ENCODE measurements around the gene TYMP. TPM values are rescaled to one million over a fixed set of nuclear protein-coding genes. Genes with fewer than 3 reads are reported as not detected.

The TYMP gene
- polyA plus RNA-seq, 1 of the 3 experiments (the other 2 are of a cell fraction) = 1.7 TPM

DNA sequence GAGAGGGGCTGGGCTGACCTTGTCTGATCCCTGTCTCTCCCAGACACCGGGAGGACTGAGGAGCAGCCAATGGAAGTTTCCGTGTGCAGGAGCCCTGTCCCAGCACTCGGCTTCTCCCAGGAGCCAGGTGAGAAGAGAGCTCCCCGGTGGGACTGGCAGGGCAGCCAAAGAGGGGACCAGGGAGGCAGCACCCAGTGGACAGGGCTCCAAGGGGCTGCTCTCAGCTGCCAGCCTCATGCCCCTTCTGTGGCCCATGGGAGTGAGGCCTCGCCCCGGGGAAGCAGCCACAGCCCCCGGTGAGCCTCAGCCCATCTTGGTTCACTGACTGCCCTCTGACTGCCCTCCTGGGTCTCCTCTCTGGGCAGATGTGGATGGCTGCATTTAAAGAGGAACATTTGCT is 11.2 kb downstream of the TYMP start:
- POLR2A ChIA-PET = no interaction called here
- CTCF ChIA-PET = interaction anchor here (1.3 to 1.8 kb wide), 2 partner anchors 21 to 44 kb away, joined by 3 to 6 read pairs; partner anchors contain the start of gene SYCE3

More for the DNA sequence above, 11.2 kb downstream of the TYMP start:
- WGBS (ENCODE audit: low lambda C conversion rate) = 100% methylated on average over 1 of the region's 7 CpGs
- H3K27ac ChIP-seq (ENCODE audit: low read depth in 2 of 2, low read length in 1 of 2) = no peak overlapping the region
- H2AFZ ChIP-seq (ENCODE audit: low read depth) = no peak overlapping the region
- H3K79me2 ChIP-seq (ENCODE audit: insufficient read depth) = peaks cover 41% of the 10 kb centered on the region
- H3K9me2 ChIP-seq = no peaks in the 10 kb centered on the region
- no peak overlapping the region for H3K9ac ChIP-seq
- TF ChIP-seq JUND (IDR thresholded peaks at IDR 0.05) (no peak), SIN3A (IDR thresholded peaks at IDR 0.05; ENCODE audit: borderline replicate concordance, low read depth, low read length) (no peak), NFIC (IDR thresholded peaks at IDR 0.05; ENCODE audit: borderline replicate concordance) (no peak), GABPA (IDR thresholded peaks at IDR 0.05; ENCODE audit: low read depth) (no peak), MEF2A (IDR thresholded peaks at IDR 0.05; ENCODE audit: borderline replicate concordance, low read depth) (no peak), TEAD4 (IDR thresholded peaks at IDR 0.05; ENCODE audit: borderline replicate concordance, insufficient read depth) (no peak), FOXJ3 (CRISPR knock-in tag; IDR thresholded peaks at IDR 0.05) (no peak), MXI1 (IDR thresholded peaks at IDR 0.05; ENCODE audit: low read depth, low read length) (no peak), RCOR1 (IDR thresholded peaks at IDR 0.05; ENCODE audit: low read length) (no peak), CHD2 (IDR thresholded peaks at IDR 0.05; ENCODE audit: low read length, partially characterized antibody) (no peak)
- TF ChIP-seq, protein P1, sequence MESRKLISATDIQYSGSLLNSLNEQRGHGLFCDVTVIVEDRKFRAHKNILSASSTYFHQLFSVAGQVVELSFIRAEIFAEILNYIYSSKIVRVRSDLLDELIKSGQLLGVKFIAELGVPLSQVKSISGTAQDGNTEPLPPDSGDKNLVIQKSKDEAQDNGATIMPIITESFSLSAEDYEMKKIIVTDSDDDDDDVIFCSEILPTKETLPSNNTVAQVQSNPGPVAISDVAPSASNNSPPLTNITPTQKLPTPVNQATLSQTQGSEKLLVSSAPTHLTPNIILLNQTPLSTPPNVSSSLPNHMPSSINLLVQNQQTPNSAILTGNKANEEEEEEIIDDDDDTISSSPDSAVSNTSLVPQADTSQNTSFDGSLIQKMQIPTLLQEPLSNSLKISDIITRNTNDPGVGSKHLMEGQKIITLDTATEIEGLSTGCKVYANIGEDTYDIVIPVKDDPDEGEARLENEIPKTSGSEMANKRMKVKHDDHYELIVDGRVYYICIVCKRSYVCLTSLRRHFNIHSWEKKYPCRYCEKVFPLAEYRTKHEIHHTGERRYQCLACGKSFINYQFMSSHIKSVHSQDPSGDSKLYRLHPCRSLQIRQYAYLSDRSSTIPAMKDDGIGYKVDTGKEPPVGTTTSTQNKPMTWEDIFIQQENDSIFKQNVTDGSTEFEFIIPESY (IDR thresholded peaks at IDR 0.05; ENCODE audit: borderline replicate concordance, low read depth) = no peak
- TF ChIP-seq, protein P2, sequence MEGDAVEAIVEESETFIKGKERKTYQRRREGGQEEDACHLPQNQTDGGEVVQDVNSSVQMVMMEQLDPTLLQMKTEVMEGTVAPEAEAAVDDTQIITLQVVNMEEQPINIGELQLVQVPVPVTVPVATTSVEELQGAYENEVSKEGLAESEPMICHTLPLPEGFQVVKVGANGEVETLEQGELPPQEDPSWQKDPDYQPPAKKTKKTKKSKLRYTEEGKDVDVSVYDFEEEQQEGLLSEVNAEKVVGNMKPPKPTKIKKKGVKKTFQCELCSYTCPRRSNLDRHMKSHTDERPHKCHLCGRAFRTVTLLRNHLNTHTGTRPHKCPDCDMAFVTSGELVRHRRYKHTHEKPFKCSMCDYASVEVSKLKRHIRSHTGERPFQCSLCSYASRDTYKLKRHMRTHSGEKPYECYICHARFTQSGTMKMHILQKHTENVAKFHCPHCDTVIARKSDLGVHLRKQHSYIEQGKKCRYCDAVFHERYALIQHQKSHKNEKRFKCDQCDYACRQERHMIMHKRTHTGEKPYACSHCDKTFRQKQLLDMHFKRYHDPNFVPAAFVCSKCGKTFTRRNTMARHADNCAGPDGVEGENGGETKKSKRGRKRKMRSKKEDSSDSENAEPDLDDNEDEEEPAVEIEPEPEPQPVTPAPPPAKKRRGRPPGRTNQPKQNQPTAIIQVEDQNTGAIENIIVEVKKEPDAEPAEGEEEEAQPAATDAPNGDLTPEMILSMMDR (IDR thresholded peaks at IDR 0.05) = no peak
- TF ChIP-seq, protein P3, sequence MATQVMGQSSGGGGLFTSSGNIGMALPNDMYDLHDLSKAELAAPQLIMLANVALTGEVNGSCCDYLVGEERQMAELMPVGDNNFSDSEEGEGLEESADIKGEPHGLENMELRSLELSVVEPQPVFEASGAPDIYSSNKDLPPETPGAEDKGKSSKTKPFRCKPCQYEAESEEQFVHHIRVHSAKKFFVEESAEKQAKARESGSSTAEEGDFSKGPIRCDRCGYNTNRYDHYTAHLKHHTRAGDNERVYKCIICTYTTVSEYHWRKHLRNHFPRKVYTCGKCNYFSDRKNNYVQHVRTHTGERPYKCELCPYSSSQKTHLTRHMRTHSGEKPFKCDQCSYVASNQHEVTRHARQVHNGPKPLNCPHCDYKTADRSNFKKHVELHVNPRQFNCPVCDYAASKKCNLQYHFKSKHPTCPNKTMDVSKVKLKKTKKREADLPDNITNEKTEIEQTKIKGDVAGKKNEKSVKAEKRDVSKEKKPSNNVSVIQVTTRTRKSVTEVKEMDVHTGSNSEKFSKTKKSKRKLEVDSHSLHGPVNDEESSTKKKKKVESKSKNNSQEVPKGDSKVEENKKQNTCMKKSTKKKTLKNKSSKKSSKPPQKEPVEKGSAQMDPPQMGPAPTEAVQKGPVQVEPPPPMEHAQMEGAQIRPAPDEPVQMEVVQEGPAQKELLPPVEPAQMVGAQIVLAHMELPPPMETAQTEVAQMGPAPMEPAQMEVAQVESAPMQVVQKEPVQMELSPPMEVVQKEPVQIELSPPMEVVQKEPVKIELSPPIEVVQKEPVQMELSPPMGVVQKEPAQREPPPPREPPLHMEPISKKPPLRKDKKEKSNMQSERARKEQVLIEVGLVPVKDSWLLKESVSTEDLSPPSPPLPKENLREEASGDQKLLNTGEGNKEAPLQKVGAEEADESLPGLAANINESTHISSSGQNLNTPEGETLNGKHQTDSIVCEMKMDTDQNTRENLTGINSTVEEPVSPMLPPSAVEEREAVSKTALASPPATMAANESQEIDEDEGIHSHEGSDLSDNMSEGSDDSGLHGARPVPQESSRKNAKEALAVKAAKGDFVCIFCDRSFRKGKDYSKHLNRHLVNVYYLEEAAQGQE (IDR thresholded peaks at IDR 0.05; ENCODE audit: low read depth, low read length) = no peak
- TF ChIP-seq, protein P4, sequence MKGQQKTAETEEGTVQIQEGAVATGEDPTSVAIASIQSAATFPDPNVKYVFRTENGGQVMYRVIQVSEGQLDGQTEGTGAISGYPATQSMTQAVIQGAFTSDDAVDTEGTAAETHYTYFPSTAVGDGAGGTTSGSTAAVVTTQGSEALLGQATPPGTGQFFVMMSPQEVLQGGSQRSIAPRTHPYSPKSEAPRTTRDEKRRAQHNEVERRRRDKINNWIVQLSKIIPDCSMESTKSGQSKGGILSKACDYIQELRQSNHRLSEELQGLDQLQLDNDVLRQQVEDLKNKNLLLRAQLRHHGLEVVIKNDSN (IDR thresholded peaks at IDR 0.05; ENCODE audit: borderline replicate concordance, low read depth) = no peak
- TF ChIP-seq, protein P5, sequence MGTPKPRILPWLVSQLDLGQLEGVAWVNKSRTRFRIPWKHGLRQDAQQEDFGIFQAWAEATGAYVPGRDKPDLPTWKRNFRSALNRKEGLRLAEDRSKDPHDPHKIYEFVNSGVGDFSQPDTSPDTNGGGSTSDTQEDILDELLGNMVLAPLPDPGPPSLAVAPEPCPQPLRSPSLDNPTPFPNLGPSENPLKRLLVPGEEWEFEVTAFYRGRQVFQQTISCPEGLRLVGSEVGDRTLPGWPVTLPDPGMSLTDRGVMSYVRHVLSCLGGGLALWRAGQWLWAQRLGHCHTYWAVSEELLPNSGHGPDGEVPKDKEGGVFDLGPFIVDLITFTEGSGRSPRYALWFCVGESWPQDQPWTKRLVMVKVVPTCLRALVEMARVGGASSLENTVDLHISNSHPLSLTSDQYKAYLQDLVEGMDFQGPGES (IDR thresholded peaks at IDR 0.05; ENCODE audit: low read depth, low read length) = no peak
- TF ChIP-seq, protein P6, sequence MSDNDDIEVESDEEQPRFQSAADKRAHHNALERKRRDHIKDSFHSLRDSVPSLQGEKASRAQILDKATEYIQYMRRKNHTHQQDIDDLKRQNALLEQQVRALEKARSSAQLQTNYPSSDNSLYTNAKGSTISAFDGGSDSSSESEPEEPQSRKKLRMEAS (IDR thresholded peaks at IDR 0.05; ENCODE audit: low read depth) = no peak
- peaks cover 7 to 50% of the 10 kb centered on the region in 2 experiments for H3K36me3 ChIP-seq (replicated peaks in 1 of 2; ENCODE audit: control insufficient read depth in 1 of 2, insufficient read depth in 2 of 2, low read length in 1 of 2)
- no peaks in the 10 kb centered on the region for H4K20me1 ChIP-seq (ENCODE audit: insufficient read depth)
- no peak overlapping the region for H3K4me2 ChIP-seq
- no peak overlapping the region for H3K4me3 ChIP-seq (ENCODE audit: low read depth in 2 of 2, low read length in 1 of 2)
- DNase-seq = peak; percentile 14
- H3F3A ChIP-seq (replicated peaks; ENCODE audit: insufficient read depth) = no peaks in the 10 kb centered on the region
- H3K9me3 ChIP-seq = no peaks in the 10 kb centered on the region
- peaks cover 0 to under 1% of the 10 kb centered on the region in 2 experiments; a peak in 1 of 4 replicates for H3K4me1 ChIP-seq (ENCODE audit: control insufficient read depth in 1 of 2, insufficient read depth in 2 of 2, low read depth in 1 of 2, low read length in 1 of 2)
- H3K27me3 ChIP-seq (ENCODE audit: insufficient read depth) = no peaks in the 10 kb centered on the region

Measured in SK-N-SH (cell line).